Measurements from ENCODE around the gene AWAT1. TPM values are rescaled to one million over a fixed set of nuclear protein-coding genes. Genes with fewer than 3 reads are reported as not detected.

Gene AWAT1
- total RNA-seq, 1 donor: not detected

- H3K4me1 ChIP-seq (ENCODE audit: insufficient read depth, low read length): no peaks in the 10 kb centered on the region
- H3K4me2 ChIP-seq (ENCODE audit: insufficient read depth, low read length): no peak overlapping the region
- H3K9me3 ChIP-seq (ENCODE audit: low read depth, low read length): no peaks in the 10 kb centered on the region
- no peak for DNase-seq (ENCODE audit: insufficient read length, low spot score, missing footprints)
- H3K4me3 ChIP-seq (ENCODE audit: insufficient read depth, low read length): no peak overlapping the region
- H3K36me3 ChIP-seq (ENCODE audit: insufficient read depth, low read length): no peaks in the 10 kb centered on the region
- peaks cover 5% of the 10 kb centered on the region for H3K27me3 ChIP-seq (ENCODE audit: insufficient read depth, low read length)
- H4K20me1 ChIP-seq (ENCODE audit: insufficient read depth, low read length): no peaks in the 10 kb centered on the region
- no peak overlapping the region for H2AFZ ChIP-seq (ENCODE audit: low read length)
- no peak overlapping the region for H3K27ac ChIP-seq (ENCODE audit: low read depth, low read length)
- H3K79me2 ChIP-seq (ENCODE audit: insufficient read depth, low read length): no peaks in the 10 kb centered on the region
- no peak for TF ChIP-seq CTCF (IDR thresholded peaks at IDR 0.05; ENCODE audit: extremely low read depth, low read depth, low read length)
Measured at GRCh38 chrX:70279081-70279480, 44.6 kb downstream of the AWAT1 start.

DNA sequence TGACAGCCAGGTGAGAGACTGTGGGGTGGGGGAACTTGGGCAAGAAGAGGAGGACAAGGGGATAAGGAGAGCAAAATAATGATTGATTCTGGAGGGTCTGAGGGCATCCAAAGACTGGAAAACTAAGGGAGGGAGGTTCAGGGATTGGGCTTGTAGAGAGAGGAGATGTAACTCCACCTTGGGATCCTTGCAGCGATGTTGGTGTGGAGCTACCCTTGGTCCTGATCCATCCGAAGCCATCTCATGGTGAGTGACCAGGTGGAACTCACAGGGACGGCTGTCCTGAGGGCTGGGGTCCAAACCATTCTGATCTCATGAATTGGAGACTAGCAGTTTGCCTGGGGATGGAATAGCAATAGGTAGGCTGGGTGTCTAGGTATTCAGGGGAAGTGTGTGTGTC, 46.1 kb downstream of the AWAT1 start:
- Histone ChIP-seq H3K27ac (ENCODE audit: low read depth, low read length) (no peak overlapping the region), H3K4me3 (ENCODE audit: insufficient read depth, low read length) (no peak overlapping the region), H3K79me2 (ENCODE audit: insufficient read depth, low read length) (no peaks in the 10 kb centered on the region), H3K4me1 (ENCODE audit: insufficient read depth, low read length) (no peaks in the 10 kb centered on the region), H4K20me1 (ENCODE audit: insufficient read depth, low read length) (no peaks in the 10 kb centered on the region), H3K4me2 (ENCODE audit: insufficient read depth, low read length) (no peak overlapping the region), H3K27me3 (ENCODE audit: insufficient read depth, low read length) (peaks cover 5% of the 10 kb centered on the region), H3K9me3 (ENCODE audit: low read depth, low read length) (no peaks in the 10 kb centered on the region), H3K36me3 (ENCODE audit: insufficient read depth, low read length) (peaks cover 7% of the 10 kb centered on the region), H2AFZ (ENCODE audit: low read length) (no peak overlapping the region)
- no peak for DNase-seq (ENCODE audit: insufficient read length, low spot score, missing footprints)
- TF ChIP-seq CTCF (IDR thresholded peaks at IDR 0.05; ENCODE audit: extremely low read depth, low read depth, low read length): no peak

GRCh38 chrX:70281951-70282350, 47.5 kb downstream of the AWAT1 start, which contains the start of gene RAB41:
Gene RAB41, plus strand, starts transcription at chrX:70282172. Its CDS starts 46 bp downstream, at chrX:70282218.
- H3K4me3 ChIP-seq (ENCODE audit: insufficient read depth, low read length): no peak within 1 kb of the TSS
- DNase-seq (ENCODE audit: insufficient read length, low spot score, missing footprints): no peak
- H3K79me2 ChIP-seq (ENCODE audit: insufficient read depth, low read length): no peaks in the 10 kb centered on the region
- H3K27ac ChIP-seq (ENCODE audit: low read depth, low read length): no peak within 1 kb of the TSS
- peaks cover 12% of the 10 kb centered on the region for H3K36me3 ChIP-seq (ENCODE audit: insufficient read depth, low read length)
- no peak within 1 kb of the TSS for H2AFZ ChIP-seq (ENCODE audit: low read length)
- no peaks in the 10 kb centered on the region for H3K9me3 ChIP-seq (ENCODE audit: low read depth, low read length)
- H4K20me1 ChIP-seq (ENCODE audit: insufficient read depth, low read length): no peaks in the 10 kb centered on the region
- H3K27me3 ChIP-seq (ENCODE audit: insufficient read depth, low read length): peaks cover under 1% of the 10 kb centered on the region
- no peak for TF ChIP-seq CTCF (IDR thresholded peaks at IDR 0.05; ENCODE audit: extremely low read depth, low read depth, low read length)
- no peaks in the 10 kb centered on the region for H3K4me1 ChIP-seq (ENCODE audit: insufficient read depth, low read length)
- no peak within 1 kb of the TSS for H3K4me2 ChIP-seq (ENCODE audit: insufficient read depth, low read length)

GRCh38 chrX:70289168-70289792, 54.8 kb downstream of the AWAT1 start:
- no peaks in the 10 kb centered on the region for H3K27me3 ChIP-seq (ENCODE audit: insufficient read depth, low read length)
- peaks cover 18% of the 10 kb centered on the region for H3K36me3 ChIP-seq (ENCODE audit: insufficient read depth, low read length)
- H4K20me1 ChIP-seq (ENCODE audit: insufficient read depth, low read length): no peaks in the 10 kb centered on the region
- H3K79me2 ChIP-seq (ENCODE audit: insufficient read depth, low read length): peaks cover 36% of the 10 kb centered on the region
- H3K27ac ChIP-seq (ENCODE audit: low read depth, low read length): peak overlapping the region; percentile 34
- DNase-seq (ENCODE audit: insufficient read length, low spot score, missing footprints): no peak
- H3K4me1 ChIP-seq (ENCODE audit: insufficient read depth, low read length): peaks cover 10% of the 10 kb centered on the region
- peak overlapping the region; percentile 74 for H3K4me3 ChIP-seq (ENCODE audit: insufficient read depth, low read length)
- H3K4me2 ChIP-seq (ENCODE audit: insufficient read depth, low read length): peak overlapping the region; percentile 81
- H2AFZ ChIP-seq (ENCODE audit: low read length): peak overlapping the region; percentile 61
- no peaks in the 10 kb centered on the region for H3K9me3 ChIP-seq (ENCODE audit: low read depth, low read length)
- TF ChIP-seq CTCF (IDR thresholded peaks at IDR 0.05; ENCODE audit: extremely low read depth, low read depth, low read length): no peak

Small RNA genes within 50 kb of the gene (small RNA-seq; reads per million reads assigned to genes)
- gene RNA5SP507: not detected

Other genes with a start within 250 kb of the AWAT1 start
- gene AWAT2, start 184.7 kb upstream of the AWAT1 start, total RNA-seq: not detected in 2 replicates
- not detected in 2 replicates for gene OTUD6A, start 172.2 kb upstream of the AWAT1 start, total RNA-seq
- 85.0 and 88.1 TPM in 2 replicates for gene IGBP1, start 101.2 kb upstream of the AWAT1 start, total RNA-seq
- not detected in 2 replicates for gene DGAT2L6, start 57.2 kb upstream of the AWAT1 start, total RNA-seq
- gene P2RY4, start 25.5 kb downstream of the AWAT1 start, total RNA-seq: under 0.01 and 0.29 TPM in 2 replicates
- gene ARR3, start 33.7 kb downstream of the AWAT1 start, total RNA-seq: not detected in 2 replicates
- not detected in 2 replicates for gene RAB41, start 47.5 kb downstream of the AWAT1 start, total RNA-seq
- gene PDZD11, start 55.3 kb downstream of the AWAT1 start, total RNA-seq: 43.4 and 55.4 TPM in 2 replicates
- 2.1 and 2.2 TPM in 2 replicates for gene KIF4A, start 55.4 kb downstream of the AWAT1 start, total RNA-seq
- not detected in 2 replicates for gene GDPD2, start 188.7 kb downstream of the AWAT1 start, total RNA-seq
- 7.7 and 8.0 TPM in 2 replicates for gene DLG3, start 210.2 kb downstream of the AWAT1 start, total RNA-seq

Data from osteoblast (primary cell).